GM19397 (cell line): ENCODE results near the gene ERC2.

Source experiments
- ATAC-seq: cut with Tn5 transposase; IDR thresholded peaks from one replicate; pipeline ENCODE4 v1.9.1; 2021; ENCODE audit warnings: mild to moderate bottlenecking, moderate library complexity; ENCODE audit not compliant: unreplicated experiment

Gene ERC2

GRCh38 chr3:55637906-55638638 is 830.2 kb downstream of the ERC2 start:
- ATAC-seq = no peak

GRCh38 chr3:55636300-55637195 is 831.7 kb downstream of the ERC2 start:
- ATAC-seq = no peak

GRCh38 chr3:55634345-55634744 is 833.9 kb downstream of the ERC2 start:
- no peak for ATAC-seq

GRCh38 chr3:55633333-55633732 is 834.9 kb downstream of the ERC2 start:
- no peak for ATAC-seq

GRCh38 chr3:55631766-55632331 is 836.4 kb downstream of the ERC2 start:
- ATAC-seq = no peak

GRCh38 chr3:55630921-55631299 is 837.4 kb downstream of the ERC2 start:
- ATAC-seq = no peak

GRCh38 chr3:55630280-55630920 is 837.9 kb downstream of the ERC2 start:
- ATAC-seq = no peak

GRCh38 chr3:55629432-55629831 is 838.8 kb downstream of the ERC2 start:
- no peak for ATAC-seq

GRCh38 chr3:55626279-55626665 is 842.0 kb downstream of the ERC2 start:
- no peak for ATAC-seq

GRCh38 chr3:55624238-55624637 is 844.0 kb downstream of the ERC2 start:
- ATAC-seq = no peak

GRCh38 chr3:55623786-55624185 is 844.5 kb downstream of the ERC2 start:
- ATAC-seq = no peak

- ATAC-seq = no peak
Measured at GRCh38 chr3:55622733-55623132, 845.5 kb downstream of the ERC2 start.

GRCh38 chr3:55622116-55622515 is 846.2 kb downstream of the ERC2 start:
- no peak for ATAC-seq

- ATAC-seq = no peak
Measured at GRCh38 chr3:55621648-55622047, 846.6 kb downstream of the ERC2 start.

GRCh38 chr3:55621026-55621422 is 847.2 kb downstream of the ERC2 start:
- ATAC-seq = no peak

GRCh38 chr3:55620351-55621025 is 847.8 kb downstream of the ERC2 start:
- no peak for ATAC-seq

GRCh38 chr3:55619046-55619808 is 849.0 kb downstream of the ERC2 start:
- no peak for ATAC-seq

- no peak for ATAC-seq
Measured at GRCh38 chr3:55617385-55617784, 850.9 kb downstream of the ERC2 start.

GRCh38 chr3:55616803-55617202 is 851.5 kb downstream of the ERC2 start:
- no peak for ATAC-seq

- ATAC-seq = no peak
Measured at GRCh38 chr3:55615694-55616295, 852.5 kb downstream of the ERC2 start.
